ENCODE measurements around the gene SOX15.

GRCh38 chr17:7559320-7560171, 30.3 kb downstream of the SOX15 start:
- no peak for TF ChIP-seq EZH2 (IDR thresholded peaks at IDR 0.05; ENCODE audit: low read length, unreplicated experiment)
- TF ChIP-seq CTCF (conservative IDR thresholded peaks at IDR 0.05; ENCODE audit: low read depth, low read length): no peak
- TF ChIP-seq EZH2phosphoT487 (IDR thresholded peaks at IDR 0.05; ENCODE audit: borderline replicate concordance, low read length): no peak
